Measurements from ENCODE around the gene FGF19.
"Not testable (repeated sequence)": the region's sequence is repeated elsewhere in the genome, so short reads cannot be mapped to it uniquely, and the experiment has no call there.

Gene FGF19

GRCh38 chr11:69695581-69695980, 8.2 kb downstream of the FGF19 start:
- no peak for DNase-seq

GRCh38 chr11:69694781-69695180, 9.0 kb downstream of the FGF19 start:
- peak; percentile 24 for DNase-seq

DNA sequence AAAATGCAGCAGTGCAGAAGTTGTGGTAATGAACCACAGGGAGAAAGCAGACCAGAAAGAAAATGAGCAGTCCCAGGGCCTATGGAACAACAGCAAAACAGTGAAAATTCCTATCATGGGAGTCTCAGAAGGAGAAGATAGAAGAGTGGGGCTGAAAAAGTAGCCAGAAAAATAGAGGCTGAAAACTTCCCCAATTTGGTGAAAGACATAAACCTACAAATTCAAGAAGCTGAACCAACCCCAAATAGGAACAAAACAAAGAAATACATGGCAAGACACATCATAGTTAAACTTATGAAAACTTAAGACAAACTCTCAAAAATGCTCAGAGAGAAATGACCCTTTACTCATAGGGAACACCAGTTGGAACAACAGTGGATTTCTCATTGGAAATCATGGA, 11.4 kb downstream of the FGF19 start:
- no peak for DNase-seq

- no peak for DNase-seq
These were observed 12.4 kb downstream of the FGF19 start for GRCh38 chr11:69691463-69691862.

DNA sequence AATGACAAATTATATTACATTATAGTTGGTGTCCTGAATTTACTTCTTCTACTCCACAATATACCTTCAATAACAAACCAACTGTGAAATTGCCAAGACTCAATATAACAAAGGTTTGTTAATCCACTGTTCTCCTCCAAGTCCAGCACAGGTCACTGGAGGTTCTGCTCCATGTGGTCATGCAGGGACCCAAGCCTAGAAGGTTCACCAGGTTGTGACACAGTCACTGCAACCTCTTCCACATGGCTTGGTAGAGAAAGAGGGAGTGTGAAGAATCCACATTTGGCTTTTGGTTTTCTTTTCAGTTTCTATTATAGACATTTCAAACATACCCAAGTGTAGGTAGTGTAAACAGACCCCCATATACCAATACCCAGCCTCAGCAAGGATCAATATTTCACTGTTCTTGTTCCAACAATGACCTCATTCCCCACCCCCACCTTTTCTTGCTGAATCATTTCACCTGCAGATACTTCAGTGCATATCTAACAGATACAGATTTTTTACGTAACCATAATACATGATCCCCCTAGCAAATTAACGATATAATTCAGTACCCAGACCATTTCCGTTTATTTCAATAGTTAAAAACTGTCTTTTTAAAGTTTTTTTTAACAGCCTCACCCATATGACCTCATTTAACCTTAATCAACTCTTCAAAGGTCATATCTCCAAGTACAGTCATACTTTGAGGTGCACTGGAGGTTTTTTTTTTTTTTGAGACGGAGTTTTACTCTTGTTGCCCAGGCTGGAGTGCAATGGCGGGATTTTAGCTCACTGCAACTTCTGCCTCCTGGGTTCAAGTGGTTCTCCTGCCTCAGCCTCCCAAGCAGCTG, 14.1 kb downstream of the FGF19 start:
- no peak for DNase-seq

- DNase-seq, result not testable (repeated sequence)
These were observed 15.7 kb downstream of the FGF19 start for GRCh38 chr11:69687969-69688771.

GRCh38 chr11:69686856-69687255, 17.0 kb downstream of the FGF19 start:
- DNase-seq, result no peak

DNA sequence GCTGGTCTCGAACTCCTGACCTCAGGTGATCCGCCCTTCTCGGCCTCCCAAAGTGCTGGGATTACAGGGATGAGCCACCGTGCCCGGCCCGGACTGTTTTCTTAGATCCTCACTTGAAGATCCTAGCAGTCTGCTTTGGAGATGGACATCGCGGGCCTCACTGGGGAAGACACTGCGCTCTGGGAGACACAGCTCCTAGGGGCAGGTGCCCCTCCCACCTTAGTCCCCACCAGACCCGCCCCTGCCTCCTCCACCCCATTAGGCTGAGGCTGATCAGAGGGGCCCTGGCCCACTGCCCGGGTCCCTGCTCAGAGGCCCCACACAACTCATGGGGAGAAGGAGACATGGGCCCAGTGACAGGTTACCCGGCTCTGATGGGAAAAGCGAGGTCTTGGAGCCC, 17.4 kb downstream of the FGF19 start:
- DNase-seq, result no peak

DNA sequence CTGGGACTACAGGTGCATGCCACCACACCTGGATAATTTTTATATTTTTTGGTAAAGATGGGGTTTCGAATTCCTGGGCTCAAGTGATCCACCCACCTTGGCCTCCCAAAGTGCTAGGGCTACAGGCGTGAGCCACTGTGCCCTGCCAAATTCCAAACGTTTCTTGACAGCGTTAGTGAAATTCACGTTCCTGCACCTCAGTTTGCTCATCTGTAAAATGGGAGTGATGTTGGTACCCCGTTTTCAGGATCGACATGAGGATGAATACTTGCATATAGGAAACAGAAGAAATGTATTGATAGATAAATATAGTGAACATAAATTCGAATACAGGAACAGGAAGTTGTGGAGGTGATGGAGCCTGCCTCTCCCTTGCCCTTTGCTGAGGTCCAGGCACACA, 18.5 kb downstream of the FGF19 start:
- no peak for DNase-seq

DNA sequence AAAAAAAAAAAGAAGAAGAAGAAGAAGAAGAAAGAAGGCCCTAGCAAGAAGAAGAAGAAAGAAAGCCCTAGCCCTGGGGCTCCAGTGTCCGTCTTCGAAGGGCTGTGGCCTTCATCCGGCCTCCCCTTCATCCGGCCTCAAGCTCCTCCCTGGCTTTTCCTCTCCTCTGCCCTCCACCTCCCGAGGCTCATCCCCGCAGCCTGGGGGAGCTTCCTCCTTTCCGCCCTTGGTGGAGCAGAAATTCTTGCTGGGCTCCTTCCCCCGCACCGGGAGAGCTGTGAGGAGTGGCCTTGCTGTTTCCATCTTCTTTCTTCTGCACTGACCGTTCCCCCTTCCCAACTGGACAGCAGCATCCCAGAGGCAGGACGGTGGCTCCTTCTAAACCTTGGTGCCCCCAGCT, 19.2 kb downstream of the FGF19 start:
- no peak for DNase-seq

GRCh38 chr11:69683764-69684333, 20.0 kb downstream of the FGF19 start:
- DNase-seq, result no peak

- DNase-seq, result no peak
These were observed 21.0 kb downstream of the FGF19 start for GRCh38 chr11:69682681-69683326.

- DNase-seq, result no peak
These were observed 21.6 kb downstream of the FGF19 start for GRCh38 chr11:69682221-69682620.

DNA sequence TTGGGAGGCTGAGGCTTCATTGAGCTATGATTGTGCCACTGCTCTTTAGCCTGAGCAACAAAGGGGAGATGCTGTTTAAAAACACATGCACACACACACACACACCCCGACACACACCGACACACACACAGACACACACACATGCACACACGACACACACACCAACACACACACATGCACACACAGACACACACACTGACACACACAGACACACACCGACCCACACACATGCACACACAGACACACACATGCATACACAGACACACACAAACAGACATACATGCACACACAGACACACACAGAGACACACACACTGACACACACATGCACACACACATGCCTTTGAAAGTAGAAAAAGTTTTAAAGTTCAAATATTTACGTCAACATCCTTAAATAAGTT, 23.1 kb downstream of the FGF19 start:
- no peak for DNase-seq

DNA sequence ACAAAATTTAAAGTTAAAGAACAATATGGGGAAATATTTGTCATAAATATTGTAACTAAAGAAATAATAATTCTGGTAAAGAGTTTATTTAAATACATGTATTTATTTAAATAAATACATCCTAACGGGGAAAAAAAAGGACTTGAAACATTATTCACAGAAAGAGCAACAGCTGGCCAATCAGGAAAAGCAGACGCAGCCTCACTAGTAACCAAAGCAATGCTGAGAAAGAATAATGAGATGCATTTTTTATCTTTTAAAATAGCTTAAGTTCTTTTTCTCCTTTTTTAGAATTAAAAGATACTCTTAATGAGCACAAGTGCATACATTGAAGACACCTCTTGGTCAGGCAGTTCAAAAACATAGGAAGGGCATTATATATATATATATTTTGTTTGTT, 26.1 kb downstream of the FGF19 start:
- no peak for DNase-seq

GRCh38 chr11:69674886-69675714, 28.7 kb downstream of the FGF19 start, which contains the start of gene LTO1:
Gene LTO1 (minus strand): TSS chr11:69675353. CDS start chr11:69675239, 114 bp downstream.
- peak; percentile 90 for DNase-seq

GRCh38 chr11:69674267-69674885, 29.4 kb downstream of the FGF19 start:
- no peak for DNase-seq

DNA sequence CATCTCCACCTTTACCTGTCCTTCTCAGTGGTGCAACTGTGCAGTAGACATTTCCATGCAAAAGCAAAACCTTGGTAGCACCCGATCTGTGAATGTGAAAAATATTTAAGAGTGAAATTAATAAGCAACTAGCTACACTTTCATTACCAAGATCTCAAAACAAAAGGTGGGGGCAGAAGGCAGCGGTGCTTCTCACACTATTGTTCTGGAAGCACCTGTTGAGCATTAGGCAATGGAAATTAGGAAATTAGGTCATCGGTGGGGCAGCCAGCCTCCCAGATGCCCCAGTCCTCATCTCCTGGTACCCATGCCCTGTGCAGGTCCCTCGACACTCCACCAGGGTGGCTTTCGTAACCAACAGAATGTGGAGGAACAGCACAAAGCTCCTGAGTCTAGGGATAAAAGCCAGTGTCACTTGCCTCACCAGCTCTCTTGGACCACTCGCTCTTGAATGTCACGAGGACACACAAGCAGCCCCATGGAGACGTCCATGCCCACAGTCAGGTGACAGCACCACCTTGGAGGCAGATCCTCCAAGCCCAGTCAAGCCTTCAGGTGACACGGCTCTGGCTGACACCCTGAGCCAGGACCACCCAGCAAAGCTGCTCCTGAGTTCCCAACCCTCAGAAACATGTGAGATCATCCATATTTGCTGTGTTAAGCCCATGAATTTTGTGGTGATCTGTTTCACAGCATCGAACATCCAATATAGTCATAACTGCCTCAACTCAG, 31.9 kb downstream of the FGF19 start:
- no peak for DNase-seq

DNA sequence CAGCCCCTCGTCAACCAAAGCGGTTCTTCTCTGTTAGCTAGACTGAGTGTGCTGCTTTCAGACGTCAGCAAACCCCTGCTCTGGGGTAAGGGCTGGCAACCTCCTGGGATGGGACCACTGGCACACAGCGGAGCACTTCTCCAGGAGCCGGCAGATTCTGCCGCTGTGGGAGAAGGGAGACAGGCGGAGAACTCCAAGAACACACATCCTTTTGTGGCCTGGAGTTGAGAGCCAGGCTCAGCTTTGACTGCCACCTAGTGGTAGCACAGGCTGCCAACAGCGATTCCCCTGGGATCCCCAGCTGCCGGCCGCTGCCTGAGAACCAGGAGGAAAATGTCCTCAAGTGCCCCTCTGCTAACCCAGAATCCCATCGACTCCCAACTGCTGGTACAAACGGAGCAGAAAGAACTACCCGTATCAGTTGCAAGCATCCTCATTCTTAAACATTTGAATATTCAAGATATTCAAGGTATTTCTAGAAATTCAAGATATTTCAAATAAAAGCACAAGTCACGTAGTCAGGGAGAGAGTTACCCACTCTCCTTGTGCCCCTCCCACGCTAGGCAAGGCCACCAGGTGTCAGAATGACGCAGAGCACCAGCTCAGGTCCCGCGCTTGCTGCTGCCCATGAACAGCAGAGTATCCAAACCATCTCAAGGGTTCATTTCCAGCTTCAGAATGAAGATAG, 33.5 kb downstream of the FGF19 start:
- peak; percentile 74 for DNase-seq

DNA sequence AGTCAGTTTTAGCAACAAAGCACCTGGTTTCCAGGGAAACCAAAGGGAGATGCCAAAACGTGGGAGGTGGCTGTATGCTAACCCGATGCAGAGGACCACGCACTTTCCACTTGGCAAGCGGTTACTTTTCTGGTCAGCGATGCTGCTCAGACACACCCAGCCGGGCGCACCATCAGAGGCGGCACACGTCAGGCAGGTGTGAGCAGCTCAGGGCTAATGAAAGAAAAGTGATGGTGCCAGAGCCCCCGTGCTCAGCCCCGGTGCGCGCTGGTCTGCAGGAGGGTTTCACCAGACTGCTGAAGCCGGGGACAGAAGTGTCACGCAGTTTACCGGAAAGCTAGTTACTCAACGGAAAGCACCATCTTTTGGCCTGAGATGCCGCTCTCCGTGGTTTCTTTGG, 34.3 kb downstream of the FGF19 start:
- no peak for DNase-seq
